Colonic mucosa (tissue), 4 donors: ENCODE results near the gene TMEM117. TPM values are rescaled to one million over a fixed set of nuclear protein-coding genes. Genes with fewer than 3 reads are reported as not detected.

Experiments used
- DNase-seq: peaks from one replicate; pipeline ENCODE4 v3.0.0-alpha.2; 2020
- H3K27ac ChIP-seq: fragments of 200-600 bp; one replicate; pipeline ENCODE4 v1.8.0; 2021
- H3K27me3 ChIP-seq: fragments of 200-600 bp; one replicate; pipeline ENCODE4 v1.8.0; 2021
- H3K36me3 ChIP-seq: fragments of 200-600 bp; one replicate; pipeline ENCODE4 v1.8.0; 2021
- H3K4me1 ChIP-seq: fragments of 200-600 bp; one replicate; pipeline ENCODE4 v1.8.0; 2021; ENCODE audit warnings: mild to moderate bottlenecking
- H3K4me3 ChIP-seq: fragments of 200-600 bp; one replicate; pipeline ENCODE4 v1.8.0; 2021
- H3K9ac ChIP-seq, 2 donors: one replicate each; pipeline ENCODE4 v1.7.0; 2013; ENCODE audit warnings: control low read depth in 2 of 2, low read depth in 2 of 2, low read length in 2 of 2
- H3K9me3 ChIP-seq: fragments of 200-600 bp; one replicate; pipeline ENCODE4 v1.8.0; 2021
- CTCF ChIP-seq: fragments of 200-600 bp; IDR thresholded peaks from one replicate; pipeline ENCODE4 v1.8.0; 2022; ENCODE audit warnings: antibody characterized with exemption, mild to moderate bottlenecking
- intact Hi-C: fragments of 100-400 bp; cut with DNase I; formaldehyde crosslinking; loops from one replicate; pipeline ENCODE4 v1.14.1; 2022
- total RNA-seq, 2 donors: library from RNA; stranded (reverse); fragmentation: NEBNext Ultra II Directional in 1 of 2; extraction: Animal tissue kit (Norgen Biotek cat#: 25700) in 1 of 2; gene quantifications; one replicate each; pipeline ENCODE4 v1.2.1, GENCODE V29; 2021
- donor health status: healthy.
- donor health status: DM: no; HTN: no; CAD: no.
- donor health status: DM: no; HTN: no; CAD: no.

Gene TMEM117
- total RNA-seq, 2 donors from 2014 or later = 7.4 to 8.0 TPM

GRCh38 chr12:44114906-44115305 is 279.0 kb downstream of the TMEM117 start:
- intact Hi-C loops = no loop called here
- no peak overlapping the region for H3K4me3 ChIP-seq
- H3K9ac ChIP-seq = no peak overlapping the region
- H3K27me3 ChIP-seq = no peaks in the 10 kb centered on the region
- H3K27ac ChIP-seq = no peak overlapping the region
- no peaks in the 10 kb centered on the region for H3K4me1 ChIP-seq
- H3K36me3 ChIP-seq = no peaks in the 10 kb centered on the region
- H3K9me3 ChIP-seq = no peaks in the 10 kb centered on the region
- no peak for TF ChIP-seq CTCF
- DNase-seq = no peak

GRCh38 chr12:44117337-44117736 is 281.5 kb downstream of the TMEM117 start:
- H3K9me3 ChIP-seq = no peaks in the 10 kb centered on the region
- H3K9ac ChIP-seq = no peak overlapping the region
- intact Hi-C loops = no loop called here
- DNase-seq = no peak
- H3K4me1 ChIP-seq = no peaks in the 10 kb centered on the region
- no peaks in the 10 kb centered on the region for H3K27me3 ChIP-seq
- no peak overlapping the region for H3K27ac ChIP-seq
- H3K4me3 ChIP-seq = no peak overlapping the region
- TF ChIP-seq CTCF = no peak
- no peaks in the 10 kb centered on the region for H3K36me3 ChIP-seq

- Histone ChIP-seq H3K9ac (no peak overlapping the region), H3K9me3 (no peaks in the 10 kb centered on the region)
Observed at GRCh38 chr12:44118946-44119345, 283.1 kb downstream of the TMEM117 start.

GRCh38 chr12:44126806-44127205 is 290.9 kb downstream of the TMEM117 start:
- no peaks in the 10 kb centered on the region for H3K9me3 ChIP-seq
- no peak overlapping the region for H3K9ac ChIP-seq
- DNase-seq = no peak
- H3K36me3 ChIP-seq = no peaks in the 10 kb centered on the region
- H3K27me3 ChIP-seq = no peaks in the 10 kb centered on the region
- no peak for TF ChIP-seq CTCF
- intact Hi-C loops = no loop called here
- no peak overlapping the region for H3K4me3 ChIP-seq
- no peak overlapping the region for H3K27ac ChIP-seq
- H3K4me1 ChIP-seq = no peaks in the 10 kb centered on the region

More at GRCh38 chr12:44118946-44119345, 283.1 kb downstream of the TMEM117 start:
- TF ChIP-seq CTCF = no peak
- Histone ChIP-seq H3K4me3 (no peak overlapping the region), H3K27me3 (no peaks in the 10 kb centered on the region), H3K36me3 (no peaks in the 10 kb centered on the region), H3K27ac (no peak overlapping the region), H3K4me1 (no peaks in the 10 kb centered on the region)
- no peak for DNase-seq
- intact Hi-C loops = no loop called here

GRCh38 chr12:44127966-44128710 is 292.3 kb downstream of the TMEM117 start:
- TF ChIP-seq CTCF = no peak
- intact Hi-C loops = no loop called here
- Histone ChIP-seq H3K27ac (no peak overlapping the region), H3K27me3 (no peaks in the 10 kb centered on the region), H3K4me1 (no peaks in the 10 kb centered on the region), H3K4me3 (no peak overlapping the region), H3K9me3 (no peaks in the 10 kb centered on the region), H3K36me3 (no peaks in the 10 kb centered on the region), H3K9ac (no peak overlapping the region)
- no peak for DNase-seq
